ENCODE measurements around the gene PDZD4.

Gene PDZD4

DNA sequence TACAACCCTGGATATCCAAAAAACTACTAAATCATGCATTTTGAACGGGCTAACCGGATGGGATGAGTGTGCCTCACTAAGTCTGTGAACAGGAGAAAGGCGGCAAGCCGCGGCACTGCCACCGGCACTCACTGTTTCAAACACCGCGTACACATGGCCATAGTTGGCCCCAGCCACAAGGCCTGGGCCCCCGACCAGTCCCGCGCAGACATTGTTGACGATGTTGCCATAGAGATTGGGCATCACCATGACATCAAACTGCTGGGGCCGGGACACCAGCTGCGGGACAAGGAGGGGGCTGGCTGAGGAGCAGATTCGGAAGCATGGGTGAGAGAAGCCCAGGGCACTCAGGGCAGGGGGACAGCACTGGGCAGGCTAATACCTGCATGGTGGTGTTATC lies 43.7 kb downstream of the PDZD4 start:
- no peak for DNase-seq (ENCODE audit: low read depth)

DNA sequence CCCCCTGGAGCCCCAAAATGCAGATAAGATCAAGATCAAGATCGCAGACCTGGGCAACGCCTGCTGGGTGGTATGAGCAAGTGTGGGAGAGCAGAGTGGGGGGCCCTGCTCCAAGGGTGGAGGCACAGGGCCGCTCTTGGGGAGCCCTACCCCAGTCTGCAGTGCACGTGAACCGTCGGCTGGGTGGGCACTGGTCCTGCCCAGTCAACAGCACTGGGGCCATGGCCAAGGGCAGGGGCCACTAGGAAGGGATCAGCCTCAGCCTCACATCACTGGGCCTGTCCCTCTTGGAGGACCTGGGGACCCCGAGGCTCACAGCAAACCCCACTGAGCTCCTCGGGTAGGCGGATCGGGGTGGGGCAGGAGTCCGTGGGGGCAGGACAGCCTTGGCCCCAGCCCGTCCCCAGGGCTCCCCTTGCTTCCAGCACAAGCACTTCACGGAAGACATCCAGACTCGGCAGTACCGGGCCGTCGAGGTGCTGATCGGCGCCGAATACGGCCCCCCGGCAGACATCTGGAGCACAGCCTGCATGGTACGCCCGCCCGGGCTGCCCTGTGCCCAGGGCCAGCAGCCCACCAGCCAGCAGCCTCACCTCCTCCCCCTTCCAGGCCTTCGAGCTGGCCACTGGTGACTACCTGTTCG lies 45.9 kb downstream of the PDZD4 start:
- no peak for DNase-seq (ENCODE audit: low read depth)

DNA sequence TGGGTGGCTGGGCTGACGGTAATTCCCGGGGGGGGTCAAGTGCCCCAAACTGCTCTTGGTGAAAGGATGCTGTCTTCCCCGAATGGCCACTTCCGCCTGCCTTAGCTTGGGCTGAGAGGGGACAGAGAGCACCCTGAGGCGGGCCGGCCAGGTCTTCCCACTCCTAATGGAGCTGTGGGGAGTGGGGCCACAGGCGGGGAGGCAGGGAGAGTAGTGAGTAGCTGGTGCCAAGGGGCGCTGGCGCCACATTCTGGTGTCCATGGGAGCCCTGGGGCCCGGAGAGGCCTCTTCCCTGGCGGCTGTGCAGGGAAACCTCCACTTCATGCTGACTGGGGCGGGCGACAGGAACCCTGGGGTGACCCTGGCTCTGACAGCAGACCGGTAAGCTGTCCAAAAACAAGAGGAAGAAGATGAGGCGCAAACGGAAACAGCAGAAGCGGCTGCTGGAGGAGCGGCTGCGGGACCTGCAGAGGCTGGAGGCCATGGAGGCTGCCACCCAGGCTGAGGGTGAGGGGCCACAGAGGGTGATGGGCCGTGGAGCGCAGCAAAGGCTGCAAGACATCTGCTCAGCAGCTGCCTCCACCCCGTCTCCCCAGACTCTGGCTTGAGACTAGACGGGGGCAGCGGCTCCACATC lies 46.8 kb downstream of the PDZD4 start:
- DNase-seq (ENCODE audit: low read depth): no peak

DNA sequence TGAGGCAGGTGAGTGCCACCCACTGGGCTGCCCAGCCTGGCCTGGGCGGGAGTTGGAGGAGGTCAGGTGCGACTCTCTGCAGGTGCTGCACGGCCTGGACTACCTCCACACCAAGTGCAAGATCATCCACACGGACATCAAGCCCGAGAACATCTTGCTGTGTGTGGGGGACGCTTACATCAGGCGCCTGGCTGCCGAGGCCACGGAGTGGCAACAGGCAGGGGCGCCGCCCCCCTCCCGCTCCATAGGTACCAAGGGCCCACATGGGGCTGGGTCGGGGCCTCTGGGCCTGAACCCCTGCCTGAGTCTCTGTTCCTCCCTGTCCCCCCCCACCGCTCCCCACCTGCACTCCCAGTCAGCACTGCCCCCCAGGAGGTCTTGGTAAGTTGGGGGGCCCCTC lies 47.5 kb downstream of the PDZD4 start:
- no peak for DNase-seq (ENCODE audit: low read depth)

DNA sequence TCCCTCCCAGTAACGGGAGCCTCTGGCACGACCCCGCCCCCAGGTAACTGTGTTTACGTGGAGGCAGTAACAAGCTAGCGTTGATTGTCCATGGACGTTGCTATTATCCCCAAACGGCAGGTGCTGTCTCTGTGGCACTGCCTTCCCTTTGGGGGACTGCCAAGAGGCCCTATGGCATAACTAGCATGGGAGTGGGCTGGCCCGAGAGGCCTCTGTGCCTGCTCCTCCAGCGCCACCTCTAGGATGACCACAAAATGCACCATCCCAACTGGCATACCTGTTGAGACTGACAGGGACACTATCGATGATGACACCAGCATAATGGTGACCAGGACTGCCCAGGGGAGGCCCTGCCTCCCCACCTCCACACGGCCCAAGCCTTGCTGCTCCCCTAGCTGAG lies 48.0 kb downstream of the PDZD4 start:
- no peak for DNase-seq (ENCODE audit: low read depth)

DNA sequence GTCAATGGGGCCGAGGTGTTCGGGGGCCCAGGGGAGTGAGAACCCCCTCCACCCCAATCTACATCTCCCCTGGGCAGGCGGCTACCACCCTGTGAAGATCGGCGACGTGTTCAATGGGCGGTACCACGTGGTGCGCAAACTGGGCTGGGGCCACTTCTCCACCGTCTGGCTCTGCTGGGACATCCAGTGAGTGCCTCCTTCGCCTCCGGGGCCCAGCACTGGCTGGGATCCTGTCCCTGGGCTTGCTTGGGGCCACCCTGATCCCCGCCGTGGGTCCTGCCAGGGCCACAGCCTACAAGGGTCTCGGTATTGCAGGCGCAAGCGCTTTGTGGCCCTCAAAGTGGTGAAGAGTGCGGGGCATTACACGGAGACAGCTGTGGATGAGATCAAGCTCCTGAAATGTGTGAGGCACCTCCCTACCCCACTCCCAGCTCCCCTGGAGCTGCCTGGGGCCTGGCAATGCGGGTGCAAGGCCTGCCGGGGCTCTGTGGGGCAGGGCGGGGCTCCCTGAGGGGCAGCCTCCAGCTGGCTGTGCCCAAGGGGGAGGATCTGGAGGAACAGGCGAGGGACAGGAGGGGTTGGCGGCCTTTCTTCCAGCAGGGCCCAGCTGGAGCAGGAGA lies 48.8 kb downstream of the PDZD4 start:
- no peak for DNase-seq (ENCODE audit: low read depth)

DNA sequence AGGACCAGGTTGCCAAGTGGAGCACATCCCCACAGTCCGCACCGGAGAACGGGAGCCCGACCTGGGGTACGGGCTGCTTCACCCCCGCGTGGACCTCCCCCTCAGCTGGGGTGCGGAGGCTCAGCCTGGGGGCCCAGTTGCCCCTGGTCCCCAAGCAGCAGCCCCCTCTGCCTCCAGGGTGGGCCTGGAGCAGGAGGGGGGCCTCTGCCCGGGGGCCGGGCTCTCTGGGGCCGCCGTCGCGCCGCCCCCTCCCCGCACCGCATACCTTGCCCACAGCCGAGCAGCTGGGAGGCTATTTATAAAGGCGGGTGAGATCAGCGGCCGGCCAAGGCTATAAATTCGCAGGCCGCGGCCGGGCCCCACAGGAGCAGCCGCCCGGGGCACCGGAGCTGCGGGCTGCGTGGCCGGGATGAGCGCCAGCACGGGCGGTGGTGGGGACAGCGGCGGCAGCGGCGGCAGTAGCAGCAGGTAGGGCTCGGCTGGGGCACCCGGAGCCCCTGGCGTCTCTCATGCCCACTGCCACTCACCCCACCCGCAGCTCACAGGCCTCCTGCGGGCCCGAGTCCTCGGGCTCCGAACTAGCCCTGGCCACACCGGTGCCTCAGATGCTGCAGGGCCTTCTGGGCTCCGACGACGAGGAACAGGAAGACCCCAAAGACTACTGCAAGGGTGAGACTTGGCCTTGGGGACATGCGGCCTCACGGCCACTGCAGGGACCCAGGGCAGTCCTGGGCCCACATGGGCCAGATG lies 49.5 kb downstream of the PDZD4 start, which contains the start of gene SRPK3:
Gene SRPK3, plus strand, starts transcription at position 364 of the 750 bp plus-strand sequence. Its CDS starts 46 bp downstream, at position 410.
- DNase-seq (ENCODE audit: low read depth): no peak

DNA sequence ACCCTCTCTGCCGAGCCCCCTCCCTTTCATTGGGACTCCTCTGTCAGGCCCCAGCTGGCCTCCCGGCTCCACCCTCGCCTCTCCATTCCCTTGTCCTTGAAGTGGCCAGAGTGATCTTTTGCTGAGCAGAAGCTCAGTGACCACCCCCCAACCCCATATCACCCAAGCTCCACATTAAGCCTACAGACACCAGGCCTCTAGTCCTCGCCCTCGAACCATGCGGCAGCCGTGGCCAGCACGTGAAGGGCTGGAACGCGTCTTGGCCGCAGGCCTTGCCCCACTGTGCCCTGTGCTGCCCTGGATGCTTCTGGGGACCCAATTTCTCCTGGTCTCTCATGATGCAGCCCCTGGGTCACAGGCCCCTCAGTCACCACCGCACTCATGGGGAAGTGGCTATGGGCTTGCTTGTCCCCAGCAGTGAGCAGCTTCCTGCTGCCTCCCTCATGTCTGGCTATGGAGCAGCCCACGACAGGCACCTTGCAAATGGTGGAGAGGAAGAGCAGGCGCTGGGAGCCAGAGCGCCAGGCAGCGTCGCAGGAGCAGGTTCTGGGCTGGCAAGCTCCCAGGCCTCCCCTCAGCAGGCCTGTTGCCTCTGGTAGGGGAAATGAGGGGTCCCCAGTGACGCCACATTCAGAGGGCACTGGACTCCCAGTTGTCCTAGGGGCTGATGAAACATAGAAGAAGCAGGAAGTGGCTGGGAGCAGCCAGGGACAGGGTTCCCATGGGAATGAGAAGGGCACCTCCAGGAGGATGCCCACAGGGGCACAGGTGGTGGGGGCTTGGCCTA lies 50.3 kb downstream of the PDZD4 start:
- no peak for DNase-seq (ENCODE audit: low read depth)

DNA sequence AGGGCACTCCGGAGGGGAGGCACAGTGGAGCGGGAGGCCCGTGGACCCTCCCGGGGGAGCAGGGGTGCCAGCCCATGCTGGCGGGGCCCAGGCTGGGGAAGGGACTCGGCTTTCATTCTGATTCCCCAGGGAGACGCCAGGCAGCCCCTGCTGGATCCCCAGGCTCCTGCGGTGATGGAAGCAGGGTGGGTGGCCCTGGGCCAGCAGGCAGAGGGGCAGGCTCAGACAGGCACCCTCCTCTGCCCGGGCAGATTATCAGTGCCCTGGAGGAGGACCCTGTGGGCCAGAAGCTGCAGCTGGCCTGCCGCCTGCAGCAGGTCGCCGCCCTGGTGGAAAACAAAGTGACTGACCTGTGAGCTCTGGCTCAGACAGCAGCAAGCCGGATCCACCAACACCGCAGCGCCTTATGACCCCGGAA lies 51.7 kb downstream of the PDZD4 start:
- DNase-seq (ENCODE audit: low read depth): no peak

DNA sequence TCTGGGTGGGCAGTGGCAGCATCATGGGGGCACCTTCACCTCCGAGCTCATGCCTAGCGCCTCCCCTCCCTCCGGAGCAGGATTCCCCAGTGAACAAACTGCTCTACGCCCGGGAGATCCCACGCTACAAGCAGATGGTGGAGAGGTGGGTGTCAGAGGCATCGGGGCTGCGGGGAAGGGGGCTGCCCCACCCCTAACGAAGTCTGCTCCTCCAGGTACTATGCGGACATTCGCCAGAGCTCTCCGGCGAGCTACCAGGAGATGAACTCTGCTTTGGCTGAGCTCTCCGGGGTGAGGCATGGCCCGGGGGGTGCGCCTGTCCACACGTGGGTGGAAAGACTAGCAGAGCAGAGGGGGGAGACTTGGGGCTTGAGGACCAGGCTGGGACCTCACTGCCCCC lies 52.2 kb downstream of the PDZD4 start:
- no peak for DNase-seq (ENCODE audit: low read depth)

DNA sequence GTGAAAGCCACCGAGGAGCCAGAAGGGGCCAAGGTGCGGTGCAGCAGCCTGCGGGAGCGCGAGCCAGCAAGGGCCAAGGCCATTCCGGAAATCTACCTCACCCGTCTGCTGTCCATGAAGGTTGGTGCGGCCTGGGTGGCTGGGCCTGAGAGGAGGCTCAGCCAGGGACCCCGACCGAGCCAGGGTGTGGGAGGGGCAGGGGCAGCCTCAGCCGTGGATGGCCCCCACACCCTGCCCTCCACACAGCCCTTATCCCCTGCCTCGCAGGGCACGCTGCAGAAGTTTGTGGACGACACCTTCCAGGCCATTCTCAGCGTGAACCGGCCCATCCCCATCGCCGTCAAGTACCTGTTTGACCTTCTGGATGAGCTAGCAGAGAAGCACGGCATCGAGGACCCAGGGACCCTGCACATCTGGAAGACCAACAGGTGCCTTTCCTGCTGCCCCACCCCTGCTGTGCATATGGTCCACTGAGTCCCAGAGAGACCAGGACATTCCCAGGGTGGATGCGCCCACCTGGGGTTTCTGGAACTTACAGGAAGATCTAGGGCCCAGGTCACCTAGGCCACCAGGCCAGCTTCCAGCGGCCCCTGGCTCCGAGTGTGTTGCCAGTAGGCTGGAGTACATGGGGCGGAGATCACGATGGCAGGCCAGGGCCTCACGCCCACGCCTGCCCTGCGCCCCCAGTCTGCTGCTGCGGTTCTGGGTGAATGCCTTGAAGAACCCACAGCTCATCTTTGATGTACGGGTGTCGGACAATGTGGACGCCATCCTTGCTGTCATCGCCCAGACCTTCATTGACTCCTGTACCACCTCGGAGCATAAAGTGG lies 52.9 kb downstream of the PDZD4 start:
- DNase-seq (ENCODE audit: low read depth): no peak

DNA sequence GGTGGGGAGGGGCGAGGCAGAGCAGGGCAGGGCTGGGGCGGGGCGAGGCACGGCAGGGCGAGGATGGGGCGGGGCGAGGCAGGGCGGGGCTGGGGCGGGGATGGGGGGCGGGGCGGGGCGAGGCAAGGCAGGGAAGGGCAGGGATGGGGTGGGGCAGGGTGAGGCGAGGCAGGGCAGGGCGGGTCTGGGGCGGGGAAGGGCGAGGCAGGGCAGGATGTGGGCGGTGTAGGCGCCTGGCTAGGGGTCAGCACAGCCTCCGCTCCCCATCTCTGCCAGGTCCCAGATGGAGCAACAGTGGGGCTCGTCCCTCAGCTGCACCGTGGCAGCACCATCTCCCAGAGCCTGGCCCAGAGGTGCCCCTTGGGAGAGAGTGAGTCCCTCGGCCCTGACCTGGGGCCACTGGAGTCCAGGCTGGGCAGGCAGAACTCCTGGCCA lies 53.7 kb downstream of the PDZD4 start:
- no peak for DNase-seq (ENCODE audit: low read depth)

DNA sequence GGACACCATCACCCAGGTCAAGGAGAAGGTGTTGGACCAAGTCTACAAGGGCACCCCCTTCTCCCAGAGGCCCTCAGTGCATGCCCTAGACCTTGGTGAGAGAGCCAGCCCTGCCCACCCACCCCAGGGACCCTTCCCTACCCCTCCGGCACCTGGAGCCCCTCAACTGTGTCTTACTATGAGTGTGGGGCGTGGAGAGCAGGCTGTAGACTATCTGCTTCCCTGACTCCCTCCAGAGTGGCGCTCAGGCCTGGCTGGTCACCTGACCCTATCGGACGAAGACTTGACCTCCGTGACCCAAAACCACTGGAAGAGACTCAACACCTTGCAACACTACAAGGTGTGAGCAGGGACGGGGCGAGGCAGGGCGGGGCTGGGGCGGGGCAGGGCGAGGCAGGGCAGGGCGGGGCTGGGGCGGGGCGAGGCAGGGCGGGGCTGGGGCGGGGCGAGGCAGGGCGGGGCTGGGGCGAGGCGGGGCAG lies 54.2 kb downstream of the PDZD4 start:
- DNase-seq (ENCODE audit: low read depth): no peak

DNA sequence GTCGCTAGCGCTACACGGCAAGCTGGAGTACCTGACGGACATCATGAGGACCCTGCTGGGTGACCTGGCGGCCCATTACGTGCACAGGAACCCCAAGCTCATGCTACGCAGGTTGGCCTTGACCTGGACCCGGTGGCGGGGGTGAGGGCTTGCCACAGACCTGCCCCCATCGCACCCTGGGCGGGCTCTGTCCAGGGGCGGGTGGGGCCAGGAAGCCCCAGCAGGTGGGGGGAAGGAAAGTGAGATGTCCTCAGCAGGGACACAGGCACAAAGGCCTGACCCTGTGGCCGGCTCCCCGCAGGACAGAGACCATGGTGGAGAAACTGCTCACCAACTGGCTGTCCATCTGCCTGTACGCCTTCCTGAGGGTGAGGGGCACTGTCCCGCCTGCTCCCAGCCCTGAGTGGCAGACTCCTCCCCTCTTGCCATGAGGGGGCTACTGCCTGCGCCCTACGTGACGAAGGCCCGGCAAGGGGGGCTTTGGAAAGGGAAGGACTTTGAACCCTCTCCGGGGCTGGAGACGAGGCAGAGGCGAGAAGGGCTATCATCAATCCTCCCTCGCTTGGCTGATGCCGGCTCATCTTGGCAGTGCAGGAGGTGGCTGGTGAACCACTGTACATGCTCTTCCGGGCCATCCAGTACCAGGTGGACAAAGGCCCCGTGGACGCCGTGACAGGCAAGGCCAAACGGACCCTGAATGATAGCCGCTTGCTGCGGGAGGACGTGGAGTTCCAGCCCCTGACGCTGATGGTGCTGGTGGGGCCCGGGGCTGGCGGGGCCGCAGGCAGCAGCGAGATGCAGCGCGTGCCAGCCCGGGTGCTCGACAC lies 54.8 kb downstream of the PDZD4 start:
- DNase-seq (ENCODE audit: low read depth): no peak

DNA sequence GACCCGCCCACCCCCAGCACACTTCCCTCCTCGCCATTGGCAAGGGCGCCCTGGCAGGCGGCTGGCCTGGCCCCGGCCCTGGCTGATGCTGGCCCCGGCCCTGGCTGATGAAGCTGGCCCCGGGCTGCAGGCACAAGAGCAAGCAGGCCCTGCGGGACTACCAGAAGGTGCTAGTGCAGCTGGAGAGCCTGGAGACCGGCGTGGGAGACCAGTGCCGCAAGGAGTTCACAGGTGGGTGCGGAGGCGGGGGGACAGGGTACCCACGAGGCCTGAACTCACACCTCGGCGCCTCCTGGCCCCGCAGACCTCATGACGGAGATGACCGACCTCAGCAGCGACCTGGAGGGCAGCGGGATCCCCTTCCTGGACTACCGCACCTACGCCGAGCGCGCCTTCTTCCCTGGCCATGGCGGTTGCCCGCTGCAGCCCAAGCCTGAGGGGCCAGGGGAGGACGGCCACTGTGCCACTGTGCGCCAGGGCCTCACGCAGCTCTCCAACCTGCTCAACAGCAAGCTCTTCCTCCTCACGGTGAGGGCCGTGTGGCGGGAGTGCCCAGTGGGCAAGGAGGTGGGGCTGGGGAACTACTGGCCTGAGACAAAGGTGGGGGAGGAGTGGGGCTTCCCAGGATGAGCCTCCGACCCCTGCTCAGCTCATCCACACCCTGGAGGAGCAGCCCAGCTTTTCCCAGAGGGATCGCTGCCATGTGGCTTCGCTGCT lies 55.6 kb downstream of the PDZD4 start:
- DNase-seq (ENCODE audit: low read depth): no peak

DNA sequence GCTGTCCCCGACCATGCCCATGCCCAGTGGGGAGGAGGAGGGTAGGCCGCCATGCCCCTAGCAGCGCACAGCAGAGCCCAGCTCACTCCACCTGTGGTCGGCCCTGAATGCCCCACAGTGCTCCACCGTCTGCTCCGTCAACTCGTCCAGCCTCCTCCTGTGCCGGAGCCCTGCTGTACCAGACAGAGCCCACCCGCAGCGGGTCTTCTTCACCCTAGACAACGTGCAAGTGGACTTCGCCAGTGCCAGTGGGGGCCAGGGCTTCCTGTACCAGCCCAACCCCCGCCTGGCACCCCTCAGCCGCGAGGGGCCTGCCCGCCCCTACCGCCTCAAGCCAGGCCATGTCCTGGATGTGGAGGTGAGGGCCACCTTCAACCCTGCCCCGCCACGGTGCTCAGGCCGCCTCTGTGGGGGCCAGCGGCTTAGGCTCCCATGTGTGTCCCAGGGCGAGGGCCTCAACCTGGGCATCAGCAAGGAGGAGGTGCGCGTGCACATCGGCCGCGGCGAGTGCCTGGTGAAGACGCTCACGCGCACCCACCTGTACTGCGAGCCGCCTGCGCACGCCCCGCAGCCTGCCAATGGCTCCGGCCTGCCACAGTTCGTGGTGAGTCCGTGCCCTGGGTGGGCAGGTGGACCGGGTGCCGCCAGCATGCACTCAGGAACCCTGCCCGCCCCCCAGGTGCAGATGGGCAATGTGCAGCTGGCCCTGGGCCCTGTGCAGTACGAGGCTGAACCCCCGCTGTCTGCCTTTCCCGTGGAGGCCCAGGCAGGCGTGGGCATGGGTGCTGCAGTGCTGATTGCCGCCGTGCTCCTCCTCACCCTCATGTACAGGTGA lies 56.4 kb downstream of the PDZD4 start:
- no peak for DNase-seq (ENCODE audit: low read depth)

DNA sequence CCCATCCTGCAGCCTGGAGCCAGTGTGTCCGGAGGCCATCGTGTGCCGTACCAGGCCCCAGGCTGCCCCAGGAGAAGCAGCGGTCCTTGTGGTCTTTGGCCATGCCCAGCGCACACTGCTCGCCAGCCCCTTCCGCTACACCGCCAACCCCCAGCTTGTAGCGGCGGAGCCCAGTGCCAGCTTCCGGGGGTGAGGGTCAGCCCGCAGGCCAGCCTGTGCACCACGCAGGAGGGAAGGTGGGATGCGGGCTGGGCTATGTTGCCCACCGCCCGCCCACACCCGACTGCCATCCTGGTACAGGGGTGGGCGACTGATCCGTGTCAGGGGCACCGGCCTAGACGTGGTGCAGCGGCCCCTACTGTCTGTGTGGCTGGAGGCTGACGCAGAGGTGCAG lies 57.1 kb downstream of the PDZD4 start:
- no peak for DNase-seq (ENCODE audit: low read depth)

All from amniotic epithelial cell (primary cell).